ENCODE results near the gene SUCO. TPM values are rescaled to one million over a fixed set of nuclear protein-coding genes. Genes with fewer than 3 reads are reported as not detected.

Gene SUCO, protein sequence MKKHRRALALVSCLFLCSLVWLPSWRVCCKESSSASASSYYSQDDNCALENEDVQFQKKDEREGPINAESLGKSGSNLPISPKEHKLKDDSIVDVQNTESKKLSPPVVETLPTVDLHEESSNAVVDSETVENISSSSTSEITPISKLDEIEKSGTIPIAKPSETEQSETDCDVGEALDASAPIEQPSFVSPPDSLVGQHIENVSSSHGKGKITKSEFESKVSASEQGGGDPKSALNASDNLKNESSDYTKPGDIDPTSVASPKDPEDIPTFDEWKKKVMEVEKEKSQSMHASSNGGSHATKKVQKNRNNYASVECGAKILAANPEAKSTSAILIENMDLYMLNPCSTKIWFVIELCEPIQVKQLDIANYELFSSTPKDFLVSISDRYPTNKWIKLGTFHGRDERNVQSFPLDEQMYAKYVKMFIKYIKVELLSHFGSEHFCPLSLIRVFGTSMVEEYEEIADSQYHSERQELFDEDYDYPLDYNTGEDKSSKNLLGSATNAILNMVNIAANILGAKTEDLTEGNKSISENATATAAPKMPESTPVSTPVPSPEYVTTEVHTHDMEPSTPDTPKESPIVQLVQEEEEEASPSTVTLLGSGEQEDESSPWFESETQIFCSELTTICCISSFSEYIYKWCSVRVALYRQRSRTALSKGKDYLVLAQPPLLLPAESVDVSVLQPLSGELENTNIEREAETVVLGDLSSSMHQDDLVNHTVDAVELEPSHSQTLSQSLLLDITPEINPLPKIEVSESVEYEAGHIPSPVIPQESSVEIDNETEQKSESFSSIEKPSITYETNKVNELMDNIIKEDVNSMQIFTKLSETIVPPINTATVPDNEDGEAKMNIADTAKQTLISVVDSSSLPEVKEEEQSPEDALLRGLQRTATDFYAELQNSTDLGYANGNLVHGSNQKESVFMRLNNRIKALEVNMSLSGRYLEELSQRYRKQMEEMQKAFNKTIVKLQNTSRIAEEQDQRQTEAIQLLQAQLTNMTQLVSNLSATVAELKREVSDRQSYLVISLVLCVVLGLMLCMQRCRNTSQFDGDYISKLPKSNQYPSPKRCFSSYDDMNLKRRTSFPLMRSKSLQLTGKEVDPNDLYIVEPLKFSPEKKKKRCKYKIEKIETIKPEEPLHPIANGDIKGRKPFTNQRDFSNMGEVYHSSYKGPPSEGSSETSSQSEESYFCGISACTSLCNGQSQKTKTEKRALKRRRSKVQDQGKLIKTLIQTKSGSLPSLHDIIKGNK (N-terminal part only)
- 10 to 100 TPM; 21.1 to 31.6 (median 22.3) TPM for total RNA-seq

- Histone ChIP-seq H3K36me3 (no peaks in the 10 kb centered on the region), H3K27me3 (no peaks in the 10 kb centered on the region), H3K9me3 (no peaks in the 10 kb centered on the region), H3K4me1 (peaks cover 29 to 55% (median 45%) of the 10 kb centered on the region in 4 donors), H3K27ac (replicated peaks in 1 of 4) (peak within 1 kb of the TSS; percentile 97 to 99 (median 98)), H3K4me3 (peak within 1 kb of the TSS; percentile 83 to 97 (median 92))
- WGBS, result 0% methylated on average over 29 of the region's 74 CpGs
- DNase-seq (ENCODE audit: extremely low spot score), result peak; percentile 100
- TF ChIP-seq EP300 (IDR thresholded peaks at IDR 0.05) (no peak), POLR2A (IDR thresholded peaks at IDR 0.05; ENCODE audit: low read depth) (peak; percentile 85), POLR2AphosphoS5 (IDR thresholded peaks at IDR 0.05) (peak; percentile 95 to 98)
- TF ChIP-seq, protein P1, sequence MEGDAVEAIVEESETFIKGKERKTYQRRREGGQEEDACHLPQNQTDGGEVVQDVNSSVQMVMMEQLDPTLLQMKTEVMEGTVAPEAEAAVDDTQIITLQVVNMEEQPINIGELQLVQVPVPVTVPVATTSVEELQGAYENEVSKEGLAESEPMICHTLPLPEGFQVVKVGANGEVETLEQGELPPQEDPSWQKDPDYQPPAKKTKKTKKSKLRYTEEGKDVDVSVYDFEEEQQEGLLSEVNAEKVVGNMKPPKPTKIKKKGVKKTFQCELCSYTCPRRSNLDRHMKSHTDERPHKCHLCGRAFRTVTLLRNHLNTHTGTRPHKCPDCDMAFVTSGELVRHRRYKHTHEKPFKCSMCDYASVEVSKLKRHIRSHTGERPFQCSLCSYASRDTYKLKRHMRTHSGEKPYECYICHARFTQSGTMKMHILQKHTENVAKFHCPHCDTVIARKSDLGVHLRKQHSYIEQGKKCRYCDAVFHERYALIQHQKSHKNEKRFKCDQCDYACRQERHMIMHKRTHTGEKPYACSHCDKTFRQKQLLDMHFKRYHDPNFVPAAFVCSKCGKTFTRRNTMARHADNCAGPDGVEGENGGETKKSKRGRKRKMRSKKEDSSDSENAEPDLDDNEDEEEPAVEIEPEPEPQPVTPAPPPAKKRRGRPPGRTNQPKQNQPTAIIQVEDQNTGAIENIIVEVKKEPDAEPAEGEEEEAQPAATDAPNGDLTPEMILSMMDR (IDR thresholded peaks at IDR 0.05), result peak in 1 of 3 experiments; percentile 8
- intact Hi-C loops (cut with DNase I), result loop anchor here (5.0 kb wide), 2 partner anchors 91 to 391 kb away; partner anchors contain the start of gene PIGC
Measured at GRCh38 chr1:172532700-172533512, at the start of gene SUCO. TSS of gene SUCO (plus strand) at chr1:172533150. CDS start at chr1:172533436, 286 bp downstream.

DNA sequence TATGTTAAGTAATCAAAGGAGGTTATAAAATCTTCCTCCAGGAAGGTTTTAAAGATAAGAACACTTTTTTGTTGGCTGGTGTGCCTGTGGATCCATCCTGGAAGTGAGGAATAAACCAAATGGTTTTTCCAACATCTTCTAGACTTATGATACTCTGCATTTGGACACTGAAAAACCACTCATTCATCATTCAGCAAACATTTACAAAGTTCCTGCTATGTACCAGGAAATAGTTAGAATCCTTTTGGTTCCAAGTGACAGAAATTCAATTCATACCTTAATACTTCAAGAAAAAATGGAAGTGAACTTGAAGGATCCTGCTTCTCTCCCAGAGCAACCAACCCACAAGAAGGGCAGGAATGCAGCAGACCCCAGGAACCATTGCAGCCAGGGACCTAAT is 49.5 kb upstream of the SUCO start:
- Histone ChIP-seq H3K27me3 (no peaks in the 10 kb centered on the region), H3K27ac (replicated peaks in 1 of 4) (no peak overlapping the region), H3K4me3 (no peak overlapping the region), H3K4me1 (peaks cover 0 to 11% (median 8%) of the 10 kb centered on the region in 4 donors), H3K9me3 (no peaks in the 10 kb centered on the region), H3K36me3 (no peaks in the 10 kb centered on the region)
- intact Hi-C loops (cut with DNase I), result no loop called here
- DNase-seq (ENCODE audit: extremely low spot score), result no peak
- no peak for TF ChIP-seq POLR2A (IDR thresholded peaks at IDR 0.05; ENCODE audit: low read depth)
- TF ChIP-seq EP300 (IDR thresholded peaks at IDR 0.05), result no peak
- TF ChIP-seq, protein P1 (IDR thresholded peaks at IDR 0.05), result no peak
- no peak for TF ChIP-seq POLR2AphosphoS5 (IDR thresholded peaks at IDR 0.05)

DNA sequence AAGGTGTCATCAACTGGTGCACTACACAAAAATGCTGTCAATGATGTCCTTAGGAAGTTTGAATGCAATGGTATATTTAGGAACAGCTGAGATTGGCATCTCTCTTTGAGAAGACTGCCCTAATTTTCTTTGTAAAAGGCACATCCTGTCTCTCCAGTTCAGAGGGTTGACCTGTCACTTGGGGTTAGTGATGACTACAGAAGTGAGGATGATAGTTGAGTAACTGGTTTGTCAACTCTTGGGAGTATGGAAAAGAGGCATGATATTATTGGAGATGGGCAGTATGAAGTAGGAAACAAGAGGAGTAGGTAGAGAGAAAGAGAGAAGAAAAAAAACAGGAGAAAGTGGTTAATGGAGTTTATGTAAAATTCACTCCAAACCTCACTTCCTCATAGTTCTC is 48.7 kb upstream of the SUCO start:
- Histone ChIP-seq H3K4me3 (no peak overlapping the region), H3K9me3 (no peaks in the 10 kb centered on the region), H3K36me3 (no peaks in the 10 kb centered on the region), H3K27me3 (no peaks in the 10 kb centered on the region), H3K27ac (replicated peaks in 1 of 4) (no peak overlapping the region), H3K4me1 (peaks cover 0 to 11% (median 8%) of the 10 kb centered on the region in 4 donors)
- no peak for DNase-seq (ENCODE audit: extremely low spot score)
- intact Hi-C loops (cut with DNase I), result no loop called here
- TF ChIP-seq EP300 (IDR thresholded peaks at IDR 0.05), result no peak
- no peak for TF ChIP-seq POLR2AphosphoS5 (IDR thresholded peaks at IDR 0.05)
- TF ChIP-seq POLR2A (IDR thresholded peaks at IDR 0.05; ENCODE audit: low read depth), result no peak
- TF ChIP-seq, protein P1 (IDR thresholded peaks at IDR 0.05), result no peak

DNA sequence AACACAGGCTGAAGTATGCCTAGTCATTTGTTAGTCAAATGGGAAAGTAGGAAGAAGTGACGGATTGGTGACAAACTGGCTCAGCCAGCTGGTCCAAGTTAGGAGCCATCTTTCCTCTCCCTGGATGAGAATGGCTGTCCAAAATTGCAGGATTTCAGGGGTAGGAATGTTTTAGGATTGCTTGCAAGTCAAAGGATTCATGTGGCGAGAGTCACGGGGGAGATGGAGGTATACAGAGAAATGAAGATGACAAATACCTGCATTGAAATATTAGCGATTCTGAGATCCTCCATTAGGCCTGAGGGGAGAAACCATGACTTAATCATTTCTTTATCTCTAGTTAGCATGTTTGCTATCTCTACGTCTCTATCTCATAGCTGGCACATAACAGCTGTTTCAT is 47.3 kb upstream of the SUCO start:
- H3K36me3 ChIP-seq, result no peaks in the 10 kb centered on the region
- no peak overlapping the region for H3K4me3 ChIP-seq
- intact Hi-C loops (cut with DNase I), result no loop called here
- no peak overlapping the region for H3K27ac ChIP-seq (replicated peaks in 1 of 4)
- no peaks in the 10 kb centered on the region for H3K27me3 ChIP-seq
- TF ChIP-seq EP300 (IDR thresholded peaks at IDR 0.05) (no peak), POLR2A (IDR thresholded peaks at IDR 0.05; ENCODE audit: low read depth) (no peak), POLR2AphosphoS5 (IDR thresholded peaks at IDR 0.05) (no peak)
- TF ChIP-seq, protein P1 (IDR thresholded peaks at IDR 0.05), result no peak
- H3K4me1 ChIP-seq, result peaks cover 0 to under 1% (median 0%) of the 10 kb centered on the region in 4 donors
- whole genome bisulfite sequencing, result 74% methylated on average over 5 of the region's 5 CpGs
- no peaks in the 10 kb centered on the region for H3K9me3 ChIP-seq
- no peak for DNase-seq (ENCODE audit: extremely low spot score)

All from esophagus muscularis mucosa (tissue), 4 donors.